Testis (tissue), 2 donors: ENCODE measurements around the gene CD63.

Experiments used
- POLR2A ChIP-seq: fragments of 450-650 bp; IDR thresholded peaks from one replicate; pipeline ENCODE4 v1.6.1; 2017; ENCODE audit warnings: antibody characterized with exemption, mild to moderate bottlenecking, moderate library complexity
- TF ChIP-seq, protein P1 (sequence below), 3 experiments: fragments of 450-650 bp in 2 of 3; fragments of 200-600 bp in 1 of 3; sonication (generic) in 1 of 3; IDR thresholded peaks; one replicate each; pipeline ENCODE4 v1.5.1; 2016 to 2019; ENCODE audit warnings: antibody characterized with exemption in 3 of 3, mild to moderate bottlenecking in 2 of 3, moderate library complexity in 1 of 3

DNA sequence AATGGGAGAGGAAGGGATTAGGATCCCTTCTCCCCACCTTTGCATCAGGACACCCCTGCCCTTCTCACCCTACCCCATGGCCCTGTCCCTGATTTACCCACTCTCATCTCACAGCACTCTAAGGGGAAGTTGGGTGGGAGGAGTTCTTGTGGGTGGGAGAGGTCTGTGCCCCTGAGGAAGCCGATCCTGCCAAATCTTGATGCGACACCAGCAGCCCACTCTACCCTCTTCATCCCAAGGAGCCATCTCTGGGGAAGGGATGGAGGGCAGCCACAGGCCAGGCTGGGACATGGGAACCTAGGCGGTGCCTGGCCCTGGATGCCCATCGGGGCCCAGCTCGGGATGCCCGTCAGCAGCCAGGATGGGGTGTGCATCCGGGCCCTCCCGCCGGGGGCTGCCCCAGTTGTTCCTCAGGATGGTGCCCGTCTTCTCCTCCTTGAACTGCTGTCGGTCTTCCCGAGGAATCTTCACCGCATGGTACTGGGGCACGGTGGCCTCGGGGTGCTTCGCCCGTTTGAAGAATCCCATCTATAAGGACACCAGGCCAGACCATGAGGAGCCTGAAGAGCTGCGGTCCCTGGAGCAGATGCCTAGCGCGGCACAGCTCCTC is 43.9 kb downstream of the CD63 start:
- TF ChIP-seq, protein P1, sequence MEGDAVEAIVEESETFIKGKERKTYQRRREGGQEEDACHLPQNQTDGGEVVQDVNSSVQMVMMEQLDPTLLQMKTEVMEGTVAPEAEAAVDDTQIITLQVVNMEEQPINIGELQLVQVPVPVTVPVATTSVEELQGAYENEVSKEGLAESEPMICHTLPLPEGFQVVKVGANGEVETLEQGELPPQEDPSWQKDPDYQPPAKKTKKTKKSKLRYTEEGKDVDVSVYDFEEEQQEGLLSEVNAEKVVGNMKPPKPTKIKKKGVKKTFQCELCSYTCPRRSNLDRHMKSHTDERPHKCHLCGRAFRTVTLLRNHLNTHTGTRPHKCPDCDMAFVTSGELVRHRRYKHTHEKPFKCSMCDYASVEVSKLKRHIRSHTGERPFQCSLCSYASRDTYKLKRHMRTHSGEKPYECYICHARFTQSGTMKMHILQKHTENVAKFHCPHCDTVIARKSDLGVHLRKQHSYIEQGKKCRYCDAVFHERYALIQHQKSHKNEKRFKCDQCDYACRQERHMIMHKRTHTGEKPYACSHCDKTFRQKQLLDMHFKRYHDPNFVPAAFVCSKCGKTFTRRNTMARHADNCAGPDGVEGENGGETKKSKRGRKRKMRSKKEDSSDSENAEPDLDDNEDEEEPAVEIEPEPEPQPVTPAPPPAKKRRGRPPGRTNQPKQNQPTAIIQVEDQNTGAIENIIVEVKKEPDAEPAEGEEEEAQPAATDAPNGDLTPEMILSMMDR (IDR thresholded peaks at IDR 0.05) = no peak
- no peak for TF ChIP-seq POLR2A
